Stomach (tissue), 4 donors: ENCODE results near the gene FRMPD2.

ENCODE experiments used
- CTCF ChIP-seq, 7 experiments: fragments of 450-650 bp in 4 of 7; fragments of 200-600 bp in 3 of 7; sonication (generic) in 3 of 7; IDR thresholded peaks; one replicate each; pipeline ENCODE4 v1.5.1; 2016 to 2019; ENCODE audit warnings: antibody characterized with exemption in 7 of 7, control low read depth in 2 of 7, mild to moderate bottlenecking in 1 of 7
- EP300 ChIP-seq: sonication (generic); formaldehyde crosslinking; IDR thresholded peaks from one replicate; pipeline ENCODE4 v1.6.1; 2017; ENCODE audit warnings: antibody characterized with exemption
- POLR2A ChIP-seq, 4 donors: fragments of 450-650 bp; IDR thresholded peaks; one replicate each; pipeline ENCODE4 v1.6.1; 2016; ENCODE audit warnings: antibody characterized with exemption in 4 of 4, control low read depth in 2 of 4, mild to moderate bottlenecking in 1 of 4, moderate library complexity in 1 of 4

DNA sequence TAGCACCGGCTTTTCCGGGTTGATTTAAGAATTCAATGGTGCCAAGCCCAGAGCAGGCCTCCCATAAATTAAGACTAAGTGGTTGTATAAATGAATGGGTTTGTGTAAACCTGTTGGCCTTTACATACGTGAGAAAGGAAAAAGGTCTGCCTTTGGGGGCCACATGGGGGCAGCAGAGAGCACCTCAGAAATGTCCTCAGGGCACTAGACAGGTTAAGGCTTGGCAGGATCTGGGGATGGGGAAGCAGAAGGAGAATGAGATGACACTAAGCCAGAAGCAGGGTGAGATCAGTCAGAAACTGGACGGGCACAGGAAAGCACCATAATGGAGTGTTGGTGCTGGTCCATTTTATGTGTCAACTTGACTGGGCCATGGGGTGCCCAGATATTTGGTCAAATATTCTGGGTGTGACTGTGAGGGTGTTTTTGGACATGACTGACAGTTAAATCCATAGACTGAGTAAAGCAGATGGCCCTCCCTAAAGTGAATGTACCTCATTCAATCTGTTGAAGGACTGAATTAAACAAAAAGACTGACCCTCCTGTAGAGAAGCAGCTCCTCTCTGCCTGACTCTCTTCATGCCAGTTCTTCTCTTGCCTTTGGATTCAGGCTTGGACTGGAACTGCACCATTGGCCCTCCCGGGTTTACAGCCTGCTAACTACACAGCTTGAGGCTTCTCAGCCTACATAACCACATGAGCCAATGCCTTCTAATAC is 58.9 kb downstream of the FRMPD2 start:
- TF ChIP-seq CTCF (IDR thresholded peaks at IDR 0.05) (peak in 5 of 7 experiments; percentile 32 to 59 (median 42)), POLR2A (IDR thresholded peaks at IDR 0.05) (no peak), EP300 (no peak)
